Mesodermal cell (in vitro differentiated cells): ENCODE measurements around the gene LRRC43.
A peak's percentile ranks its signal among the peaks of the same experiment; 100 is the strongest.
"Not testable (repeated sequence)": the region's sequence is repeated elsewhere in the genome, so short reads cannot be mapped to it uniquely, and the experiment has no call there.

Source experiments
- H3K27ac ChIP-seq: 2 replicates; pipeline ENCODE4 v1.7.0; 2013; ENCODE audit warnings: mild to moderate bottlenecking, low read depth, low read length, moderate library complexity; ENCODE audit not compliant: severe bottlenecking
- H3K36me3 ChIP-seq: 2 replicates; pipeline ENCODE4 v1.7.1; 2013; ENCODE audit warnings: mild to moderate bottlenecking, low read length, moderate library complexity; ENCODE audit not compliant: control insufficient read depth, insufficient read depth
- H3K4me1 ChIP-seq: one replicate; pipeline ENCODE4 v1.7.1; 2013; ENCODE audit warnings: mild to moderate bottlenecking, low read length; ENCODE audit not compliant: insufficient read depth, control insufficient read depth, poor library complexity, severe bottlenecking
- H3K4me3 ChIP-seq: 2 replicates; pipeline ENCODE4 v1.7.0; 2013; ENCODE audit warnings: low read length, control low read depth, mild to moderate bottlenecking; ENCODE audit not compliant: insufficient read depth, poor library complexity, severe bottlenecking; ENCODE audit errors: extremely low read depth
- H3K9me3 ChIP-seq: 2 replicates; pipeline ENCODE4 v1.7.1; 2013; ENCODE audit warnings: mild to moderate bottlenecking, low read length, moderate library complexity; ENCODE audit not compliant: control insufficient read depth
- WGBS, 2 experiments: methylation state at CpG; one replicate each; pipeline ENCODE4 v1.1.5; 2013; ENCODE audit warnings: missing lambda C conversion rate in 2 of 2; ENCODE audit not compliant: insufficient coverage in 2 of 2; 5-methylcytosine and 5-hydroxymethylcytosine counted together

The LRRC43 gene

GRCh38 chr12:122174155-122174845, 8.6 kb upstream of the LRRC43 start, which contains the start of gene IL31:
IL31 (minus strand) TSS chr12:122174221; CDS start chr12:122174172, 49 bp downstream.
- 95% methylated on average over 13 to 14 of the region's 17 CpGs for WGBS, 2 experiments
- H3K36me3 ChIP-seq = no peaks in the 10 kb centered on the region
- no peak within 1 kb of the TSS for H3K4me3 ChIP-seq
- no peaks in the 10 kb centered on the region for H3K4me1 ChIP-seq
- H3K27ac ChIP-seq = no peak within 1 kb of the TSS
- H3K9me3 ChIP-seq = no peaks in the 10 kb centered on the region

DNA sequence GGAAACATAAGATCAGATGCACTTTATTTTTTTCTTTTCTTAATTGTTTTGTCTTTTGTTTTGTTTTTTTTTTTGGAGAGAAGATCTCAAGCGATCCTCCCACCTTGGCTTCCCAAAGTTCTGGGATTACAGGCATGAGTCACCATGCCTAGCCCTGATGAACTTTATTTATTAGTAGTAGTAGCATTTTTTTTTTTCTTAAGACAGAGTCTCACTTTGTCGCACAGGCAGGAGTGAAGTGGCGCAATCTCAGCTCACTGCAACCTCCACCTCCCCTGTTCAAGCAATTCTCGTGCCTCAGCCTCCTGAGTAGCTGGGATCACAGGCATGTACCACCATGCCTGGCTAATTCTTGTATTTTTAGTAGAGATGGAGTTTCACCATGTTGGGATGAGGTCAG, 6.5 kb upstream of the LRRC43 start:
- H3K27ac ChIP-seq, H3K4me3 ChIP-seq, H3K9me3 ChIP-seq, H3K36me3 ChIP-seq, H3K4me1 ChIP-seq: not testable (repeated sequence)
- WGBS, 2 experiments = no CpG with 5 or more reads among the region's 4 CpGs

DNA sequence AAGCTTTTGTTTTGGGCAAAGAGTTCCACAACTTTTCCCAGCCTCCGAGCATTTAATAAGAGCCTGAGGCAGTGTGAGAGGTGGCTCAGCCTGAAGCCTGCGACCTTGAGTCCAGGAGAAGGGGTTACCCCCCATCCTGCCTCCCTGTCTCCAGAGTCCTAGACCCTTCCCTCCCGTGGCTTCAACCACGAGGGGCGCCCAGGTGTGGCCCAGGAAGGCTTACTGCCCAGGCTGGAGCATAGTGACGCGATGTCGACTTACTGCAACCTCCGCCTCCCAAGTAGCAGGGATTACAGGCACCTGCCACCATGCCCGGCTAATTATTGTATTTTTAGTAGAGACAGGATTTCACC, 641 bp downstream of the LRRC43 start:
- Histone ChIP-seq H3K4me3 (peak overlapping the region; percentile 44), H3K4me1 (no peaks in the 10 kb centered on the region), H3K27ac (no peak overlapping the region), H3K36me3 (no peaks in the 10 kb centered on the region), H3K9me3 (no peaks in the 10 kb centered on the region)
- 85 to 88% methylated on average over 7 of the region's 10 CpGs for WGBS, 2 experiments

DNA sequence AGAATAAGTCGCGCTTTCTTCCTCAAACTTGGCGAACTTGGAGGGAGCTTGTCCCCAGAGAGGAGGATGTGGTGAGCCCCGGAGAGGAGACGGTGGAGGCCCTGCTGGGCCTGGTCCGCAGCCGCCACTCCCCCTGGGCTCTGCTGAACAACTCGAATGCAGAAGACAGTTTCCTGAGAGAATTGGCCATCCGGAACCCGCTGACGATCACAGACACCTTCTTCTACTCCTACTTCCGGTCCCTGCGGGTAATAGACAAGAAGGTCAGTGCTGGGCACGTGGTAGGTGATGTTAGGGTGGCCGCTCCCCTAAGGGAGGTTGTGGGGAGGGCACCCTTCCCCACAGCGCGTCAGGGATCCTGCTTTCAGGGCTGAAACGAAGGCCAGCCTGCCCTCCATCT, 1.6 kb downstream of the LRRC43 start:
- no peaks in the 10 kb centered on the region for H3K36me3 ChIP-seq
- no peaks in the 10 kb centered on the region for H3K4me1 ChIP-seq
- no peak overlapping the region for H3K27ac ChIP-seq
- H3K4me3 ChIP-seq = no peak overlapping the region
- 84 to 93% methylated on average over 10 to 13 of the region's 18 CpGs for WGBS, 2 experiments
- no peaks in the 10 kb centered on the region for H3K9me3 ChIP-seq

GRCh38 chr12:122185079-122185478, 2.2 kb downstream of the LRRC43 start:
- no peak overlapping the region for H3K4me3 ChIP-seq
- WGBS, 2 experiments = 88 to 94% methylated on average over 3 to 5 of the region's 7 CpGs

DNA sequence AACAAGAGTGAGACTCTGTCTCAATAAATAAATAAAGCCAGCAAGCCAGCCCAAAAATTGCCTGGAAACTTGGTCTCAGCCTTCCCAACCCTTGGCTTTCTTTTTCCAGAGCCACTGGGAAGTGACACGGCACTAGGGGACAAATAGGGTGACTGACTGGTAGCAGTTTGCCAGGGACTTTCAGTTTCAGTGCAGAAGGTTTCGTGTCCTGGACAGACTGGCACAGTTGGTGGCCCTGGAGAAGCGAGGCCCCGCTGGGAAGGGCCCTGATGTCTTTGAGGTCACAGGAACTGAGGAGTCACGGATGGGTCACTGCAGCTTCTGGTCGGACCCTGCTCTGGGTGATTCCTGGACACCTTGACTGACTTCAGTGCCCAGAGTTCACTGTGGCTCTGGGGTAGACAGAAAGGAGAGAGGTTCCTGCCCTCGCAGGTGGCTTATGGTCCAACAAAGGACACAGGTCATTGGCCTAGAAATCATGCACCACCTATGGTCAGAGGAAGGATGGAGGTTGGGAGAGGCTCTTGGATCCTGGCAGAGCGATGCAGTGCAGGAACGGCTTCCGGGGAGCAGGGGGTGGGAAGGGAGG, 2.7 kb downstream of the LRRC43 start:
- Histone ChIP-seq H3K4me3 (no peak overlapping the region), H3K9me3 (no peaks in the 10 kb centered on the region), H3K27ac (no peak overlapping the region), H3K36me3 (no peaks in the 10 kb centered on the region), H3K4me1 (no peaks in the 10 kb centered on the region)
- WGBS, 2 experiments = 93 to 95% methylated on average over 5 to 10 of the region's 10 CpGs

More at GRCh38 chr12:122185079-122185478, 2.2 kb downstream of the LRRC43 start:
- Histone ChIP-seq H3K36me3 (no peaks in the 10 kb centered on the region), H3K4me1 (no peaks in the 10 kb centered on the region), H3K9me3 (no peaks in the 10 kb centered on the region), H3K27ac (no peak overlapping the region)

GRCh38 chr12:122187466-122187865, 4.5 kb downstream of the LRRC43 start:
- Histone ChIP-seq H3K9me3 (no peaks in the 10 kb centered on the region), H3K36me3 (no peaks in the 10 kb centered on the region), H3K27ac (no peak overlapping the region), H3K4me3 (no peak overlapping the region), H3K4me1 (no peaks in the 10 kb centered on the region)
- WGBS, 2 experiments = 86 to 90% methylated on average over 11 to 12 of the region's 12 CpGs

- Histone ChIP-seq H3K27ac (no peak overlapping the region), H3K36me3 (no peaks in the 10 kb centered on the region), H3K4me3 (no peak overlapping the region), H3K4me1 (no peaks in the 10 kb centered on the region), H3K9me3 (peaks cover 5% of the 10 kb centered on the region)
- WGBS, 2 experiments = 92% methylated on average over 21 to 31 of the region's 34 CpGs
Measured at GRCh38 chr12:122189626-122190475, 6.9 kb downstream of the LRRC43 start.

- 53 to 82% methylated on average over 9 to 12 of the region's 18 CpGs for WGBS, 2 experiments
- H3K27ac ChIP-seq = no peak overlapping the region
- no peaks in the 10 kb centered on the region for H3K36me3 ChIP-seq
- H3K4me1 ChIP-seq = no peaks in the 10 kb centered on the region
- H3K4me3 ChIP-seq = no peak overlapping the region
- H3K9me3 ChIP-seq = peaks cover 10% of the 10 kb centered on the region
Measured at GRCh38 chr12:122190842-122191668, 8.1 kb downstream of the LRRC43 start.

- Histone ChIP-seq H3K36me3 (no peaks in the 10 kb centered on the region), H3K4me3 (no peak overlapping the region), H3K9me3 (peaks cover 10% of the 10 kb centered on the region), H3K4me1 (no peaks in the 10 kb centered on the region), H3K27ac (no peak overlapping the region)
- 89 to 93% methylated on average over 10 to 11 of the region's 11 CpGs for WGBS, 2 experiments
Measured at GRCh38 chr12:122192441-122192840, 9.5 kb downstream of the LRRC43 start.
